AG10803 (cell line): ENCODE measurements around the gene PM20D1.
A peak's percentile ranks its signal among the peaks of the same experiment; 100 is the strongest.

Experiments used
- DNase-seq: peaks from one replicate; pipeline ENCODE4 v3.0.0; 2010; ENCODE audit warnings: low read depth
- H3K4me3 ChIP-seq: 2 replicates; pipeline ENCODE4 v1.5.1; 2011; ENCODE audit warnings: mild to moderate bottlenecking, low read length, control low read depth
- CTCF ChIP-seq: conservative IDR thresholded peaks from 2 replicates; pipeline ENCODE4 v1.5.1; 2011; ENCODE audit warnings: mild to moderate bottlenecking, low read length, control low read depth, inconsistent platforms

Gene PM20D1

GRCh38 chr1:205792481-205792881 is 57.5 kb downstream of the PM20D1 start:
- DNase-seq, result no peak
- TF ChIP-seq CTCF, result no peak

DNA sequence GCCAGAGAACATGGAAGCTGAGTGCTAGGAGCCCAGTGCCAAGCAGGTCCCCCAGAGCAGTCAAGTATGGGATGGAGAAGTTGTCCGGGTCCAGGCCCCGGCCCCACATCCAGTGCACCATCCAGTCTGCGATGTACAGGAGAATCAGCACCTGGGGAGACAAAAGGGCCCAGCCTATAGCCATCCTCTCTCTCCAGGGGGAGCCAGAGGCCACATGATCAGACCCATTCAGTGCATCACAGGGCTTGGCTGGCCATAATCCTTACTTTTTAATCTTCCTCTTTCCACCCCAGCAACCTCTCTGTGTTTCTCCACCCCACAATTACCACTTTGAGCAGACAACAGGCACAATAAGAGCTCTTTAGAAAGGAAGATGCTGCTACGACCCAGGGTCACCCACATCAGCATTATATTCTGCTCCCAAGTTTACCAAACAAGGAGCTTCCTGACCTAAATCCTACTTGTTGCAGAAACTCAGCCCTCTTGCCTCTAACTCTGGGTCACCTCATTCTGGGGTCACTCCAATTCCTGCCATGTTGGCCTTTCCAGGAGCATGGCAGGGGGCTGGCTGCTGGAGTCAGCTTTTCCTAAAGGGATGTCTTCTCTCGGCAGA is 58.3 kb downstream of the PM20D1 start:
- TF ChIP-seq CTCF, result peak; percentile 93
- DNase-seq, result peak; percentile 44
- H3K4me3 ChIP-seq, result no peak overlapping the region

More at GRCh38 chr1:205792481-205792881, 57.5 kb downstream of the PM20D1 start:
- H3K4me3 ChIP-seq, result no peak overlapping the region

- H3K4me3 ChIP-seq, result no peak overlapping the region
- no peak for DNase-seq
- TF ChIP-seq CTCF, result no peak
Measured at GRCh38 chr1:205787287-205787916, 62.5 kb downstream of the PM20D1 start.

DNA sequence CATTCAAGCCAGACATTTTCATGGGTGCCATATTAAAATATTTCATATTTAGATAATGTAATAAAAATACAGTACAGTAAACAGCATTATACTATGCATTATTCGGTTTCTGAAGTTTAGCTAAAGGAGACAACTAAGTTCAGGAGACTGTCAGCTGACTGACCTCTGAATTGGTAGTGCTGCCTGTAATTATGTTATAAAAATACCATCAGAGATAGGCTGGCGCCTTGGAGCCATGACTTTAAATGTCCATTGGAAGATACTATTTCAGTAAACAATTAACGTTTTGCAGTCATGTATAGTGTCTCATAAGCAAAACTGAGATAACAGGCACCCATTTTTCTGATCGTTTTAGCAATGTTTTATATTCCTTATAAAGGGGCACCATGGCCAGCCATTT is 63.3 kb downstream of the PM20D1 start:
- no peak for DNase-seq
- TF ChIP-seq CTCF, result no peak
- H3K4me3 ChIP-seq, result no peak overlapping the region

- no peak for TF ChIP-seq CTCF
- DNase-seq, result no peak
- H3K4me3 ChIP-seq, result no peak overlapping the region
Measured at GRCh38 chr1:205785446-205785845, 64.5 kb downstream of the PM20D1 start.

GRCh38 chr1:205783904-205784303 is 66.0 kb downstream of the PM20D1 start:
- H3K4me3 ChIP-seq, result no peak overlapping the region
- DNase-seq, result no peak
- TF ChIP-seq CTCF, result no peak

GRCh38 chr1:205783433-205783795 is 66.5 kb downstream of the PM20D1 start:
- no peak for DNase-seq
- no peak for TF ChIP-seq CTCF
- H3K4me3 ChIP-seq, result no peak overlapping the region
